GM12864 (cell line): ENCODE data around the gene MBD6.
"Not testable (repeated sequence)": the region's sequence is repeated elsewhere in the genome, so short reads cannot be mapped to it uniquely, and the experiment has no call there.

Source experiments
- DNase-seq: peaks from one replicate; pipeline ENCODE4 v3.0.0-alpha.2; 2011; ENCODE audit warnings: low read depth
- H3K4me3 ChIP-seq: 2 replicates; pipeline ENCODE4 v1.5.1; 2011; ENCODE audit warnings: mild to moderate bottlenecking, low read depth, low read length, control low read depth
- TF ChIP-seq, protein P1 (sequence below): IDR thresholded peaks from 2 replicates; pipeline ENCODE4 v1.5.1; 2011; ENCODE audit warnings: low read depth, mild to moderate bottlenecking, moderate library complexity, low read length, control low read depth, inconsistent platforms; ENCODE audit errors: missing control alignments

MBD6 gene

DNA sequence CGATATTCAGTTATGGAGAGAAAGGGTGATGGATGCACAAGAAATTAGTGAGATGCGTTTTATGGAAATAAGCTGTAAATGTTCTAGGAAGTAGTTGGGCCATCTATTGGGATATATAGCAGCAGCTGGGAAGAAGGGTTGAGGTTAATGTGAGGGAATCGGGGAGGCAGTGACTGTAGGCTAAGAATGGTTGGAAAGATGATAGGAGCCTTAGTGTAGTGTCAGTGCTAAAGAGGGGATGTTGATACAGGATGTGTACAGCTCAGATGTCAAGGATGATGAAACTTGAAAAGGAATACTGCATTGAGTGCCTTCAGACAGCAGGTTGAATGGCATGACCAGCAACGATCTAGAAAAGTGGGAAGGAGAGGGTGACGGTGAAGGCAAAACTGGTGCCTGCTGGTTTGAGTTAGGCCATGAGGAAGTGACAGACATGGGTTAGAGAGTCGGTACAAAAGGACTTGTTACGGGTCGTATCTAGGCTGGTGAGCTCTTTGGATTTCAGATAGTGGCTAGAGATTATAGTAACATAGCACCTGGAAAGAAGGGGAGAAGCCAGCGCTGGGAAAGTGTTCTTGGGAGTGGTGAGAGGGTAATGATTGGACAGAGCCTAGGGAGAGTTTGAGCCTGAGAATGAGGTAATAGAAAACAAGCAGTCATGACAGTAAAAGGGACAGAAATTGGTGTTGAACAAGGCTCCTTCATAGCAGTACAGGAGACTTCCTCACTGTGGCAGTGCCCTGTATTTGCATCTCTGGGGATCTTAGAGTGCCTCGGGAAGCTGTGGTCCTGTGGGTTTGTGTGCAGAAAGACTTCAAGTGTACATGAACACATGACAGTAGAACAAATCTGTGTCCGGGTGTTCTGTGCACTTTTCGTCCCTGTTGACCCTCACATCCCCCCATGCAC lies 25.1 kb upstream of the MBD6 start:
- H3K4me3 ChIP-seq: no peak overlapping the region
- DNase-seq: no peak
- TF ChIP-seq, protein P1, sequence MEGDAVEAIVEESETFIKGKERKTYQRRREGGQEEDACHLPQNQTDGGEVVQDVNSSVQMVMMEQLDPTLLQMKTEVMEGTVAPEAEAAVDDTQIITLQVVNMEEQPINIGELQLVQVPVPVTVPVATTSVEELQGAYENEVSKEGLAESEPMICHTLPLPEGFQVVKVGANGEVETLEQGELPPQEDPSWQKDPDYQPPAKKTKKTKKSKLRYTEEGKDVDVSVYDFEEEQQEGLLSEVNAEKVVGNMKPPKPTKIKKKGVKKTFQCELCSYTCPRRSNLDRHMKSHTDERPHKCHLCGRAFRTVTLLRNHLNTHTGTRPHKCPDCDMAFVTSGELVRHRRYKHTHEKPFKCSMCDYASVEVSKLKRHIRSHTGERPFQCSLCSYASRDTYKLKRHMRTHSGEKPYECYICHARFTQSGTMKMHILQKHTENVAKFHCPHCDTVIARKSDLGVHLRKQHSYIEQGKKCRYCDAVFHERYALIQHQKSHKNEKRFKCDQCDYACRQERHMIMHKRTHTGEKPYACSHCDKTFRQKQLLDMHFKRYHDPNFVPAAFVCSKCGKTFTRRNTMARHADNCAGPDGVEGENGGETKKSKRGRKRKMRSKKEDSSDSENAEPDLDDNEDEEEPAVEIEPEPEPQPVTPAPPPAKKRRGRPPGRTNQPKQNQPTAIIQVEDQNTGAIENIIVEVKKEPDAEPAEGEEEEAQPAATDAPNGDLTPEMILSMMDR: no peak

DNA sequence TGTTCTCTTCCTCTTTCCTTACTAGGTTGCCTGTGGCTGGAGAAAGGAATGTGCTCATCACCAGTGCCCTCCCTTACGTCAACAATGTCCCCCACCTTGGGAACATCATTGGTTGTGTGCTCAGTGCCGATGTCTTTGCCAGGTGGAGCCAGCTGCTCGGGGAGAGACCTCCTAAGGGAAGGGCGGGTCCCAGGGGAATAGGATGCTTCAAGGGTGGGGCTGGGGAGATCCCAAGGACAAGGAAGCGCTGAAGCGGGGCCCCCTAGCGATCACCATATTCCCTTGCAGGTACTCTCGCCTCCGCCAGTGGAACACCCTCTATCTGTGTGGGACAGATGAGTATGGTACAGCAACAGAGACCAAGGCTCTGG lies 24.5 kb upstream of the MBD6 start:
- DNase-seq: no peak
- TF ChIP-seq, protein P1: no peak
- no peak overlapping the region for H3K4me3 ChIP-seq

DNA sequence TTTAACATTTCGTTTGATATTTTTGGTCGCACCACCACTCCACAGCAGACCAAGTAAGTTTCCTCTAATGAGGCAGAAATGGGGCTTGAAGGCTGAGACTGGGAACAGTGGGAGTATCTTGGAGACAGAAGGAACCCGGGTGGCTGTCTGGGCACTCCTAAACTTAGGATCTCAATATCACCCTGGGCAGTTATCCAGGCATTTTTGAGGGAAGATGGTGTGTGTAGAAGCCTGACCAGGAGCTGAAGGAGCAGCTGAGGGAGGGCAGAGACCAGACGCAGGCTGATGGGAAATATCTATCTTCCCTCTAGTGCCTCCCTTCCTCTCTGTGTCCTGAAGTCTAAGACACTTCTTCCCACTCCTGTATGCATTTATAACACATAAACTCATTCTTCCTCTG lies 24.1 kb upstream of the MBD6 start:
- TF ChIP-seq, protein P1: no peak
- no peak for DNase-seq

DNA sequence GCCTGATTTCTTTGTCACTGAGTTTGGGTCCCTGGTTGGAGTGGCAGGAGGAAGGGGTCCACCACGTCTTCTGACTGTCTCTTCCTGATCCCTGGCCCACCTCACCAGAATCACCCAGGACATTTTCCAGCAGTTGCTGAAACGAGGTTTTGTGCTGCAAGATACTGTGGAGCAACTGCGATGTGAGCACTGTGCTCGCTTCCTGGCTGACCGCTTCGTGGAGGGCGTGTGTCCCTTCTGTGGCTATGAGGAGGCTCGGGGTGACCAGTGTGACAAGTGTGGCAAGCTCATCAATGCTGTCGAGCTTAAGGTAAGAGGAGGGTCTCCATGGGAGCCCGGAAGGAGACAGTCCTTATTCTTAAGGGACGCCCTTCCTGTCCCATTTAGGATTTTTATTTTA lies 22.4 kb upstream of the MBD6 start:
- H3K4me3 ChIP-seq: no peak overlapping the region
- DNase-seq: no peak
- TF ChIP-seq, protein P1: no peak

More for the DNA sequence above, 24.1 kb upstream of the MBD6 start:
- H3K4me3 ChIP-seq: no peak overlapping the region

DNA sequence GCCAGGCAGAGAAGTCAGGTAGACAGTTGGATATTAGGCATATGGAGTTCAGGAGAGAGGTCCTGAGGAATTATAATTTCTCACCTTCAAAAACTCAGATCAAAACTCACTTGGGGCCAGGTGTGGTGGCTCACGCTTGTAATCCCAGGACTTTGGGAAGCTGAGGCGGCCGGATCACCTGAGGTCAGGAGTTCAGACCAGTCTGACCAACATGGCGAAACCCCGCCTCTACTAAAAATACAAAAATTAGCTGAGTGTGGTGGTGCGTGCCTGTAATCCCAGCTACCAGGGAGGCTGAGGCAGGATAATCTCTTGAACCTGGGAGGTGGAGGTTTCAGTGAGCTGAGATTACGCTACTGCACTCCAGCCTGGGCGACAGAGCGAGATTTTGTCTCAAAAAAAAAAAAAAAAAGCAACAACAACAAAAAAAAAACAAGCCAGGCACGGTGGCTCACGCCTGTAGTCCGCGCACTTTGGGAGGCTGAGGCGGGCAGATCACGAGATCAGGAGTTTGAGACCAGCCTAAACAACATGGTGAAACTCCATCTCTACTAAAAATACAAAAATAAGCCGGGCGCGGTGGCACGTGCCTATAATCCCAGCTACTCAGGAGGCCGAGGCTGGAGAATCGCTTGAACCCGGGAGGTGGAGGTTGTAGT lies 20.2 kb upstream of the MBD6 start:
- not testable (repeated sequence) for DNase-seq, H3K4me3 ChIP-seq

DNA sequence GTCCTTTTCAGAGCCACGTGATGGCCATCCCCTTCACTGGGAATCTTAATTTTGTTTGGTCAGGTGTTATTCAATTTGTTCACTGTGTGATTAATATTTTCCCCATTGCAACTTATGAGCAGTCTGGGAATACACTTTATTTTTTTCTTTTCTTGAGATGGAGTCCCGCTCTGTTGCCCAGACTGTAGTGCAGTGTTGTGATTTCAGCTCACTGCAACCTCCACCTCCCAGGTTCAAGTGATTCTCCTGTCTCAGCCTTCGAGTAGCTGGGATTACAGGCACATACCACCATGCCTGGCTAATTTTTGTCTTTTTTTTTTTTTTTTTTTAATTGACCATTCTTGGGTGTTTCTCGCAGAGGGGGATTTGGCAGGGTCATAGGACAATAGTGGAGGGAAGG lies 16.1 kb upstream of the MBD6 start:
- H3K4me3 ChIP-seq, DNase-seq: not testable (repeated sequence)

DNA sequence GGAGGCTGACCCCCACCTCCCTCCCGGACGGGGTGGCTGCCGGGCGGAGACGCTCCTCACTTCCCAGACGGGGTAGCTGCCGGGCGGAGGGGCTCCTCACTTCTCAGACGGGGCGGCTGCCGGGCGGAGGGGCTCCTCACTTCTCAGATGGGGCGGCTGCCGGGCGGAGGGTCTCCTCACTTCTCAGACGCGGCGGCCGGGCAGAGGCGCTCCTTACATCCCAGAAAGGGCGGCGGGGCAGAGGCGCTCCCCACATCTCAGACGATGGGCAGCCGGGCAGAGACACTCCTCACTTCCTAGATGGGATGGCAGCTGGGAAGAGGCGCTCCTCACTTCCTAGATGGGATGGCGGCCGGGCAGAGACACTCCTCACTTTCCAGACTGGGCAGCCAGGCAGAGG lies 14.8 kb upstream of the MBD6 start:
- DNase-seq, H3K4me3 ChIP-seq: not testable (repeated sequence)

DNA sequence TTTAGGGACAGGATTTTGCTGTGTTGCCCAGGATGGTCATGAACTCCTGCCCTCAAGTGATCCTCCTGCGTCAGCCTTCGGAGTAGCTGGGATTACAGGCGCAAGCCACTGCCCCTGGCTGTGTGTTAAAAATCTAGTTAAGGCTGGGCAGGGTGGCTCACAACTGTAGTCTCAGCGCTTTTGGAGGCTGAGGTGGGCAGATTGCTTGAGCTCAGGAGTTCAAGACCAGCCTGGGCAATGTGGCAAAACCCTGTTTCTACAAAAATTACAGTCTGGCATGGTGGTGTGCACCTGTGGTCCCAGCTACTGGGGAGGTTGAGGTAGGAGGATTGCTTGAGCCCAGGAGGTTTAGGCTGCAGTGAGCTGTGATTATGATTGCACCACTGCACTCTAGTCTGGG lies 11.5 kb upstream of the MBD6 start:
- DNase-seq: no peak
- no peak overlapping the region for H3K4me3 ChIP-seq
- TF ChIP-seq, protein P1: no peak
